SK-N-SH (cell line): ENCODE measurements around the gene RP9. TPM values are rescaled to one million over a fixed set of nuclear protein-coding genes. Genes with fewer than 3 reads are reported as not detected.

Experiments used
- CTCF ChIA-PET: fragments of 300-600, 350-600 bp; formaldehyde crosslinking; extraction: SDS; loops from one replicate; lab custom pipeline; 2021; lab: Yijun Ruan, JAX
- POLR2A ChIA-PET: fragments of 350-600 bp; sonication (Branson Sonifier 250); formaldehyde crosslinking; extraction: SDS; loops from one replicate; lab custom pipeline; 2020; ENCODE audit warnings: antibody characterized with exemption, inconsistent platforms; lab: Yijun Ruan, JAX
- DNase-seq: peaks from one replicate; pipeline ENCODE4 v3.0.0; 2012
- H2AFZ ChIP-seq: fragments of 200-600 bp; sonication (generic); 2 replicates; pipeline ENCODE4 v1.8.1; 2016; ENCODE audit warnings: antibody characterized with exemption, mild to moderate bottlenecking, low read depth
- H3F3A ChIP-seq: fragments of 200-600 bp; sonication (generic); replicated peaks from 2 replicates; pipeline ENCODE3; 2016; ENCODE audit warnings: antibody characterized with exemption, mild to moderate bottlenecking; ENCODE audit not compliant: insufficient read depth
- H3K27ac ChIP-seq, 2 experiments: fragments of 200-500 bp in 1 of 2; fragments of 200-600 bp in 1 of 2; sonication (Bioruptor generic) in 1 of 2; sonication (generic), shearing (Covaris generic) in 1 of 2; 2 replicates each; pipeline versions ENCODE4 v1.5.1 to v1.6.1; 2014 to 2016; ENCODE audit warnings: low read depth in 2 of 2, inconsistent platforms in 1 of 2, low read length in 1 of 2, mild to moderate bottlenecking in 1 of 2, mixed read lengths in 1 of 2
- H3K27me3 ChIP-seq: fragments of 200-600 bp; sonication (generic), shearing (Covaris generic); 2 replicates; pipeline ENCODE4 v1.6.1; 2016; ENCODE audit warnings: mixed run types; ENCODE audit not compliant: insufficient read depth
- H3K36me3 ChIP-seq, 2 experiments: fragments of 200-500 bp in 1 of 2; fragments of 200-600 bp in 1 of 2; sonication (Bioruptor generic) in 1 of 2; sonication (generic) in 1 of 2; replicated peaks in 1 of 2; 2 replicates each; pipeline versions ENCODE3 to v1.5.1; 2014 to 2016; ENCODE audit warnings: low read length in 1 of 2, mild to moderate bottlenecking in 1 of 2; ENCODE audit not compliant: insufficient read depth in 2 of 2, control insufficient read depth in 1 of 2
- H3K4me1 ChIP-seq, 2 experiments: fragments of 200-500 bp in 1 of 2; fragments of 200-600 bp in 1 of 2; sonication (Bioruptor generic) in 1 of 2; sonication (generic), shearing (Covaris generic) in 1 of 2; 2 replicates each; pipeline versions ENCODE4 v1.5.1 to v1.6.1; 2014 to 2016; ENCODE audit warnings: low read depth in 1 of 2, low read length in 1 of 2, mixed run types in 1 of 2; ENCODE audit not compliant: insufficient read depth in 2 of 2, control insufficient read depth in 1 of 2
- H3K4me2 ChIP-seq: fragments of 200-600 bp; sonication (generic), shearing (Covaris generic); 2 replicates; pipeline ENCODE4 v1.6.1; 2017; ENCODE audit warnings: mixed run types
- H3K4me3 ChIP-seq, 2 experiments: fragments of 200-500 bp in 1 of 2; fragments of 200-600 bp in 1 of 2; sonication (Bioruptor generic) in 1 of 2; sonication (generic), shearing (Covaris generic) in 1 of 2; 2 replicates each; pipeline versions ENCODE4 v1.5.1 to v1.8.1; 2014 to 2016; ENCODE audit warnings: low read depth in 2 of 2, inconsistent platforms in 1 of 2, low read length in 1 of 2, mild to moderate bottlenecking in 1 of 2, mixed read lengths in 1 of 2, moderate library complexity in 1 of 2
- H3K79me2 ChIP-seq: fragments of 200-600 bp; sonication (generic); 2 replicates; pipeline ENCODE4 v1.8.1; 2017; ENCODE audit warnings: mild to moderate bottlenecking; ENCODE audit not compliant: insufficient read depth
- H3K9ac ChIP-seq: fragments of 200-600 bp; sonication (generic); 2 replicates; pipeline ENCODE4 v1.6.1; 2017; ENCODE audit warnings: mixed run types
- H3K9me2 ChIP-seq: fragments of 200-600 bp; sonication (generic); 2 replicates; pipeline ENCODE4 v1.6.1; 2017; ENCODE audit warnings: mixed run types
- H3K9me3 ChIP-seq: fragments of 200-600 bp; sonication (generic); 2 replicates; pipeline ENCODE4 v1.6.1; 2017; ENCODE audit warnings: mixed run types, mild to moderate bottlenecking, moderate library complexity
- H4K20me1 ChIP-seq: fragments of 200-600 bp; sonication (generic); 2 replicates; pipeline ENCODE4 v1.6.1; 2017; ENCODE audit warnings: mild to moderate bottlenecking, mixed run types; ENCODE audit not compliant: insufficient read depth
- CTCF ChIP-seq: fragments of 200-600 bp; sonication (generic); IDR thresholded peaks from 2 replicates; pipeline ENCODE4 v1.6.1; 2017; ENCODE audit warnings: antibody characterized with exemption, mild to moderate bottlenecking, moderate library complexity
- EZH2phosphoT487 ChIP-seq: fragments of 200-600 bp; sonication (generic); IDR thresholded peaks from 2 replicates; pipeline ENCODE4 v1.6.1; 2017; ENCODE audit warnings: low read depth, mixed run types, mild to moderate bottlenecking, antibody characterized with exemption, moderate library complexity, borderline replicate concordance
- FOXJ3 ChIP-seq: sonication (generic); formaldehyde crosslinking; IDR thresholded peaks from 2 replicates; pipeline ENCODE4 v1.5.1; 2020; ENCODE audit warnings: mild to moderate bottlenecking, missing genetic modification reagents
- FOXM1 ChIP-seq: IDR thresholded peaks from 2 replicates; pipeline ENCODE4 v1.4.0; 2012; ENCODE audit warnings: low read depth, mild to moderate bottlenecking
- GABPA ChIP-seq: IDR thresholded peaks from 2 replicates; pipeline ENCODE4 v1.4.0; 2012; ENCODE audit warnings: low read depth, mild to moderate bottlenecking
- JUND ChIP-seq: IDR thresholded peaks from 2 replicates; pipeline ENCODE4 v1.4.0; 2012
- MAX ChIP-seq: IDR thresholded peaks from 2 replicates; pipeline ENCODE4 v1.4.0; 2012; ENCODE audit warnings: low read depth
- NFIC ChIP-seq: IDR thresholded peaks from 2 replicates; pipeline ENCODE4 v1.4.0; 2012; ENCODE audit warnings: borderline replicate concordance
- POLR2AphosphoS5 ChIP-seq: IDR thresholded peaks from 2 replicates; pipeline ENCODE4 v1.6.1; 2012; ENCODE audit warnings: low read depth, low read length
- RAD21 ChIP-seq: IDR thresholded peaks from 2 replicates; pipeline ENCODE4 v1.6.1; 2012; ENCODE audit warnings: mild to moderate bottlenecking, low read length
- RCOR1 ChIP-seq: fragments of 150-350 bp; IDR thresholded peaks from 2 replicates; pipeline ENCODE4 v1.6.1; 2017; ENCODE audit warnings: antibody characterized with exemption, low read length
- RFX5 ChIP-seq: IDR thresholded peaks from 2 replicates; pipeline ENCODE4 v1.6.1; 2012; ENCODE audit warnings: mild to moderate bottlenecking, improper control_type of control experiment, low read length
- SIN3A ChIP-seq: IDR thresholded peaks from 2 replicates; pipeline ENCODE4 v1.6.1; 2012; ENCODE audit warnings: low read depth, mild to moderate bottlenecking, low read length, moderate library complexity, borderline replicate concordance
- SMC3 ChIP-seq: IDR thresholded peaks from 2 replicates; pipeline ENCODE4 v1.6.1; 2012; ENCODE audit warnings: low read depth, low read length, improper control_type of control experiment
- TAF1 ChIP-seq: IDR thresholded peaks from 2 replicates; pipeline ENCODE4 v1.6.1; 2012; ENCODE audit warnings: low read depth, mild to moderate bottlenecking, low read length, moderate library complexity, borderline replicate concordance
- TEAD4 ChIP-seq: IDR thresholded peaks from 2 replicates; pipeline ENCODE4 v1.4.0; 2012; ENCODE audit warnings: mild to moderate bottlenecking, borderline replicate concordance; ENCODE audit not compliant: insufficient read depth
- YY1 ChIP-seq: IDR thresholded peaks from 2 replicates; pipeline ENCODE4 v1.4.0; 2012; ENCODE audit warnings: low read depth, mild to moderate bottlenecking
- WGBS: methylation state at CpG from one replicate; pipeline ENCODE4 v1.1.6; 2017; ENCODE audit warnings: low lambda C conversion rate; 5-methylcytosine and 5-hydroxymethylcytosine counted together
- polyA plus RNA-seq, 3 experiments: library from polyadenylated mRNA; depleted of rRNA; stranded (reverse); fragments of >200 nt; gene quantifications; 2 replicates each; pipeline ENCODE4 v1.2.3, GENCODE V29; 2012
- TF ChIP-seq, protein P1 (sequence below): fragments of 150-350 bp; IDR thresholded peaks from 2 replicates; pipeline ENCODE4 v1.6.1; 2017; ENCODE audit warnings: antibody characterized with exemption, low read length, low read depth, borderline replicate concordance

Gene RP9
- polyA plus RNA-seq, 1 of the 3 experiments (the other 2 are of a cell fraction) = 31.6 TPM

GRCh38 chr7:33079763-33080690 lies 29.2 kb downstream of the RP9 start:
- H4K20me1 ChIP-seq = no peaks in the 10 kb centered on the region
- H3K27me3 ChIP-seq = 0 out of 2 replicates have a peak, but pooled peaks cover 4% of the 10 kb centered on the region
- H3K9me2 ChIP-seq = no peaks in the 10 kb centered on the region
- no peak for TF ChIP-seq YY1
- no peak for TF ChIP-seq EZH2phosphoT487
- TF ChIP-seq GABPA = no peak
- no peak for TF ChIP-seq SMC3
- TF ChIP-seq JUND = no peak
- TF ChIP-seq RFX5 = no peak
- no peak for TF ChIP-seq MAX
- TF ChIP-seq CTCF = no peak
- TF ChIP-seq, protein P1, sequence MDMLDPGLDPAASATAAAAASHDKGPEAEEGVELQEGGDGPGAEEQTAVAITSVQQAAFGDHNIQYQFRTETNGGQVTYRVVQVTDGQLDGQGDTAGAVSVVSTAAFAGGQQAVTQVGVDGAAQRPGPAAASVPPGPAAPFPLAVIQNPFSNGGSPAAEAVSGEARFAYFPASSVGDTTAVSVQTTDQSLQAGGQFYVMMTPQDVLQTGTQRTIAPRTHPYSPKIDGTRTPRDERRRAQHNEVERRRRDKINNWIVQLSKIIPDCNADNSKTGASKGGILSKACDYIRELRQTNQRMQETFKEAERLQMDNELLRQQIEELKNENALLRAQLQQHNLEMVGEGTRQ = no peak
- TF ChIP-seq SIN3A = no peak
- TF ChIP-seq FOXJ3 = no peak
- no peak for TF ChIP-seq NFIC
- no peak for TF ChIP-seq RCOR1
- no peak for TF ChIP-seq TEAD4
- no peak for TF ChIP-seq TAF1
- no peak for TF ChIP-seq POLR2AphosphoS5
- TF ChIP-seq RAD21 = no peak
- TF ChIP-seq FOXM1 = no peak
- DNase-seq = no peak
- H3K36me3 ChIP-seq = no peaks in the 10 kb centered on the region
- no peak overlapping the region for H3K4me3 ChIP-seq
- no peak overlapping the region for H3K4me2 ChIP-seq
- CTCF ChIA-PET = interaction anchor here (0.9 to 1.2 kb wide), 3 partner anchors 11 to 233 kb away, joined by 3 to 5 read pairs (median 4); no protein-coding TSS in a partner anchor
- WGBS = 53% methylated on average over 9 of the region's 9 CpGs
- H3K9ac ChIP-seq = no peak overlapping the region
- no peaks in the 10 kb centered on the region; a peak in 1 of 4 replicates for H3K4me1 ChIP-seq
- no peaks in the 10 kb centered on the region for H3F3A ChIP-seq
- POLR2A ChIA-PET = interaction anchor here (1.2 kb wide), 1 partner anchor 17 kb away, joined by 3 read pairs; no protein-coding TSS in a partner anchor
- H3K27ac ChIP-seq = no peak overlapping the region
- no peaks in the 10 kb centered on the region for H3K9me3 ChIP-seq
- H2AFZ ChIP-seq = no peak overlapping the region
- no peaks in the 10 kb centered on the region for H3K79me2 ChIP-seq
